Measurements from ENCODE around the gene RAB4B.
"Not testable (repeated sequence)": the region's sequence is repeated elsewhere in the genome, so short reads cannot be mapped to it uniquely, and the experiment has no call there.

Gene RAB4B

DNA sequence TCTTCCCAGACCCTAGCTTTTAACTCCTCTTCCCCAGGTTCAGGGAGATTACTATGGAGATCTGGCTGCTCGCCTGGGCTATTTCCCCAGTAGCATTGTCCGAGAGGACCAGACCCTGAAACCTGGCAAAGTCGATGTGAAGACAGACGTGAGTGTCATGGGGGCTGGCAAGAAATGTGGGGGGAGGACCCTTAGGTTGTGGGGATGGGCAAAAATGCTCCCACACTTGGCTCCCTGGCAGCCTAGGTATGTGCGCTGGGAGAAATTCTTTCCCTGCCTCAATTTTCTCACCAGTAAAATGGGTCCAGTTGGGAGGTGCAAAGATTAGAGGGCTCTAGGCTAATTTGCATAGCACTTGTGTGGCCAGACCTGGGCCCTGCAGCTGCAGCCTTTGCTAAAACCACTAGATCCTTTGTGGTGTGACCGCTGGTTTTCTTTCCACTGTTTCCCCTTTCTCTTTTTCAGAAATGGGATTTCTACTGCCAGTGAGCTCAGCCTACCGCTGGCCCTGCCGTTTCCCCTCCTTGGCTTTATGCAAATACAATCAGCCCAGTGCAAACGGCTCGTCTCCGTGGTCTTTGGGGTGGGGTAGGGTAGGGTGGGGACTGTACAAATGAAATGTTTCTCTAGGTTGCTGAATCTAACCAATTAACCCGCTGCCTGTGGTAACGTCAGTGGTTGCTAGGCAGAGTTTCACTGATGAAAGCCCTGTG, 959 bp upstream of the RAB4B start:
- peak; percentile 79 to 92 (median 89) for DNase-seq (ENCODE audit: low read depth in 2 of 3, low spot score in 1 of 3)

DNA sequence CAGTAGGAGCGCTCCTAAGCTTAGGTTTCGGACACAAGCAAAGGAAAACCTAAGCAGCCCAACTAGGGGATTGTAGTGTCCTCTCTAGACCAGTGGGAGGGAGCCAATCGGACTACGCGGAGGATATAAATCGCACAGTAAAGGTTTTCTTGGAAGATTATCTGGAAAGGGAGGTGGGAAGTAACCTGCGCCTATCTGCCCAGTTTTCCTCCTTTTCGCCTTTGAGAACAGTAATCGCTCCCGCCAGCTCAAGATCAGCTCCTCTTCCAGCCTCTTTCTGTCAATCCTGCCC, 456 bp upstream of the RAB4B start:
- DNase-seq (ENCODE audit: low read depth in 2 of 3, low spot score in 1 of 3) = no peak

DNA sequence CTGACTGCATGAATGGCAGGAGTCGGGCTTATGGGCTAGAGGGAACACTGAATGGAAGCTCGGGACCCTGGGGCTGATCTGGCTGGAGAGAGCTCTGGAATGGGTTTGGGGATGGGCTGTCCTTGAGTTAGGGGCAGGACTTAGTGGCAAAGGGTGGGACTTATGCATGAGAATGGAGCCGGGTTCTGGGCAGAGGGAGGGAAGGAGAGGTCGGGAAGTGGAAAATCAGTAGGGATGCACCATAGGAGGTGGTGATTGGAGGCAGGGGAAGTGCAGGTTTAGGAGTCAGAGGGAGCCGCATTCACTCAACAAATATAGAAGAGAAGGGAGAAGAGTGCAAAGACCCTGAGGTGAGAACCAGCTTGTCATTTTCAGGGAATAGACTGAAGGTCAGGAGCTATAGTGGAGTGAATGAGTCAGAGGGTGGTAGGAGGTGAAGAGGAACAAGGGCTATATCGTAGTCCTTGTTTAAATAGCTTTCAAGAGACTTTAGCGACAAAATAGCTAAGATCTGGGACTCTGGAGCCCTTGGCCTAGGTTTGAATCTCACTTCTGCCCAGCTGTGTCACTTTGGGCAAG, 748 bp downstream of the RAB4B start:
- no peak for DNase-seq (ENCODE audit: low read depth in 2 of 3, low spot score in 1 of 3)

DNA sequence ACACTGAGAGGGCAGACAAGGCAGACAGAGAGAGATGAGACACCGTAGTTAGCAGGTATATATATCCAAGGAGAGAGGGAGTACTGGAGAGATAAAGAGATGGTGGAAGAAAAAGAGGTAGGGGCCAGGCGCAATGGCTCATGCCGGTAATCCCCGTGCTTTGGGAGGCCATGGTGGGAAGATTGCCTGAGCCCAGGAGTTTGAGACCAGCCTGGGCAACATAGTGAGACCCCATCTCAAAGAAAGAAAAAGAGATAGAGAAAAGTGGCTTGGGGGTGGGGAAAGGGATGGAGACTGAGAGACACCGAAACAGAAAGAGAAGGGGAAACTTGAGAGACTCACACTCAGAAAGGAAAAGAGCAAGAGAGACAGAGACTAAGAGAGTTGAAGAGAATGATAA, 2.5 kb downstream of the RAB4B start:
- no peak for DNase-seq (ENCODE audit: low read depth in 2 of 3, low spot score in 1 of 3)

DNA sequence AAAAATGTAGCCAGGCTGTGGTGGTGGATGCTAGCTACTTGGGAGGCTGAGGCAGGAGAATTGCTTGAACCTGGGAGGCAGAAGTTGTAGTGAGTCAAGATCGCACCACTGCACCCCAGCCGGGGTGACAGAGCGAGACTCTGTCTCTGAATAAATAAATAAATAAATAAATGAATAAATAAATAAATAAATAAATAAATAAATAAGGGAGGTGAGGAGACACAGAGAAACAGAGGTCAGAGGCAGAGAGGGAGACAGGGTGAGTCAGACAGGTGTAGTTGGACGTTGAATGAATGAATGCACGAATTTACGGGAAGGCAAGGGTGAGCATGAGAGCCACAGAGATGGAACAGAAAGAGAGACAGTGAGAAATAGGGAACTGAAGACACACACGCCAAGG, 3.1 kb downstream of the RAB4B start:
- DNase-seq (ENCODE audit: low read depth in 2 of 3, low spot score in 1 of 3) = no peak

DNA sequence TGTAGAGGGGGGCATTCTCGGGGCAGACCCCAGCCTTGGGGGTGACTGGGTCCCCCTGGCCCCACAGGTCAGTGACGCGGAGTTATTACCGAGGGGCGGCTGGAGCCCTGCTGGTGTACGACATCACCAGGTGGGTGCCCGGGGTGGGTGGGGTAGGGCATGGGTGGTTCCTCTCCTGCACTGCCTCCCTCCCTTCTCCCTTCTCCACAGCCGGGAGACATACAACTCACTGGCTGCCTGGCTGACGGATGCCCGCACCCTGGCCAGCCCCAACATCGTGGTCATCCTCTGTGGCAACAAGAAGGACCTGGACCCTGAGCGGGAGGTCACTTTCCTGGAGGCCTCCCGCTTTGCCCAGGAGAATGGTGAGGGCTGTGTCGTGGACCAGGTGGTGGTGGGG, 5.7 kb downstream of the RAB4B start:
- DNase-seq (ENCODE audit: low read depth in 2 of 3, low spot score in 1 of 3) = no peak

DNA sequence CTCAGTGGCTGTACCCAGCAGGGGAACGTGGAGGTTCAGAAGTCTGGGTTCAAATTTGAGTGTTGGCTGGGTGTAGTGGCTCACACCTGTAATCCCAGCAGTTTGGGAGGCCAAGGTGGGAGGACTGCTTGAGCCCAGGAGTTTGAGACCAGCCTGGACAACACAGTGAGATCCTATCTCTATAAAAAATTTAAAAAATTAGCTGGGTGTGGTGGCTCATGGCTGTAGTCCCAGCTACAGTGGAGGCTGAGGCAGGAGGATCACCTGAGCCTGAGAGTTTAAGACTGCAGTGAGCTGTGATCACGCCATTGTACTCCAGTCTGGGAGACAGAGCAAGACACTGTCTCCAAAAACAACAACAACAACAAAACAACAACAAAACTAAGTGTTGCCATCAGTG, 6.1 kb downstream of the RAB4B start:
- DNase-seq (ENCODE audit: low read depth in 2 of 3, low spot score in 1 of 3) = not testable (repeated sequence)

DNA sequence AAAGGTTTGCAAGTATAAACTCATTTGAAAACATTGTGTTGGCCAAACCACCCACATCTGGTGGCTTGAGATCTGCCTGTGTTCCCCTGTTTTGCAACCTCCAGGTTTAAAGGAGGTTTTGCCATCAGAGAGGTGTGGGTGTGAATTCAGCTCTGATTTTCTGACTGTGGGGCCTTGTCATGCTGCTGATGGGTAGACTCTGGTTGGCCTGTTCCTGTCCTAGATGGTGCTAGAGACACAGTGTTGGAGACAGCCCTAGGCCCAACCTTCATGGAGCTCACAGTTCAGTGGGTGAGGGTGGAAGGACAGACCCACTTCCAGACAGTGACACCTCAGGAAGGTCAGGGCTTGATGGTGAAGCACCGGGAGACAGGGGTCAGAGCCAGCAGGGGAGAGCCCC, 7.5 kb downstream of the RAB4B start:
- DNase-seq (ENCODE audit: low read depth in 2 of 3, low spot score in 1 of 3) = no peak

DNA sequence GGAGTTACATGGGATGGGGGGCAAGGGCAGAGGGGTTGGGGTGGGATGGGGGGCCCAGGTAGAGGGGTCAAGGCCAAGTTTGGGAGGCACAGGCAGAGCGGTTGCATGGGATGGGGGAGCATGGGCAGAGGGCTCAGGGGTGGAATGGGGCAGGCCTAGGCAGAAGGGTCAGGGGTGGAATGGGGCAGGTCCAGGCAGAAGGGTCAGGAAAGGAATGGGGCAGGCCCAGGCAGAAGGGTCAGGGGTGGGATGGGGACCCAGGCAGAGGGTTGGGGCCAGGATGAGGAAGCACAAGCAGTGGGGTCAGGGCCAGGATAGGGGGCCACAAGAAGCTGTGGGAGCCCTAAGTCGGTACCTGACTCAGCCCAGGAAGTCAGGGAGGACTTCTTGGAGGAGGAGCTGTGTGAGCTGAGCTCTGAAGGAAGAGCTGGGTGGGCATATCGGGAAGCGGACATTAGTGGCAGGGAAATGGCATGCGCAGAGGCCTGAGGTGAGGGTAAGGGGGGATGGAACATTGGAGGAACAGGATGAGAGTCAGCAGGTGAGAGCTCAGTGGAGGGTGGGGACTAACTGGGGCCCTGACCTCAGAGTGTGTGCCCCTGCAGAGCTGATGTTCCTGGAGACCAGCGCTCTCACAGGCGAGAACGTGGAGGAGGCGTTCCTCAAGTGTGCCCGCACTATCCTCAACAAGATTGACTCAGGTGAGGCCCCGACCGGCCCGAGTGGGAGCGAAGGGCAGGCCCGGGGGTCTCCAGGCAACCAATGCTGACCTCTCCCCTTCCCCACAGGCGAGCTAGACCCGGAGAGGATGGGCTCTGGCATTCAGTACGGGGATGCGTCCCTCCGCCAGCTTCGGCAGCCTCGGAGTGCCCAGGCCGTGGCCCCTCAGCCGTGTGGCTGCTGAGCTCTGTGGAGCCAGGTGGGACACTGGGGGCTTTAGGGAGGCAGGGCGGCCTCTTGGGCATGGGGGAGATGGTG, 8.3 kb downstream of the RAB4B start:
- DNase-seq (ENCODE audit: low read depth in 2 of 3, low spot score in 1 of 3) = no peak

DNA sequence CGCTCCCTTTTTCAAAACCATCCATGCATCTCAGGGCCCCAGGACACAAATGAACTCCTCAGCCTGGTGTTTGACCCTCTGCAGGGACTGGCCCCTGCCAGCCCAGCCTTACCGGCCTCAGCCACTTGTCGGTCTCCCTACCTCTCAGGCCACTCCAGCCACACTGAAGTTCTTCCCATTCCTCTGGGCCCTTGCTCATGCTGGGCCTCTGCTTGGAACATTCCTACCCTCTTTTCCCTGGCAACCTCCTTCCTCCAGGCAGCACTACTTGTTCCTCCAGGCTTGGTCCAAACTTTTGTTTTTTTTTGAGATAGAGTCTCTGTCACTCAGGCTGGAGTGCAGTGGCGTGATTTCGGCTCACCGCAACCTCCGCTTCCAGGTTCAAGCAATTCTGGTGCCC, 13.3 kb downstream of the RAB4B start:
- no peak for DNase-seq (ENCODE audit: low read depth in 2 of 3, low spot score in 1 of 3)

DNA sequence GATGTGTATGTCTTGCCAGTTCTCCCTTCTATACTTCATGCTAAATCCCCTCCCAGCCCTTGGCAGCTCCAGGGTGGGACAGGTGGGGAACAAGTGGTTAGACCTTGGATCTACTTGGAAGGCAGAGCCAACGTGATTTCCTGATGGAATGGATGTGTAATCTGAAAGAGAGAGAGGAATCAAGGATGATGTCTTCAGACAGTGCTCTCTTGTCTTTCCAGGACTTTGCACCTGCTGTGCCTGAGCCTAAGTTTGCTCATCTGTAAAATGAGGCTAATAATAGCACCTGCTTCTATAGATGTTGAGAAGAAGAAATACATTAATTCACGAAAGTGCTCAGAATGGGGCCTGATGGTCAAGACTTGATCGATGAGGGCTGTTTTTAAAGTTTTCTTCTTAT, 13.9 kb downstream of the RAB4B start:
- no peak for DNase-seq (ENCODE audit: low read depth in 2 of 3, low spot score in 1 of 3)

DNA sequence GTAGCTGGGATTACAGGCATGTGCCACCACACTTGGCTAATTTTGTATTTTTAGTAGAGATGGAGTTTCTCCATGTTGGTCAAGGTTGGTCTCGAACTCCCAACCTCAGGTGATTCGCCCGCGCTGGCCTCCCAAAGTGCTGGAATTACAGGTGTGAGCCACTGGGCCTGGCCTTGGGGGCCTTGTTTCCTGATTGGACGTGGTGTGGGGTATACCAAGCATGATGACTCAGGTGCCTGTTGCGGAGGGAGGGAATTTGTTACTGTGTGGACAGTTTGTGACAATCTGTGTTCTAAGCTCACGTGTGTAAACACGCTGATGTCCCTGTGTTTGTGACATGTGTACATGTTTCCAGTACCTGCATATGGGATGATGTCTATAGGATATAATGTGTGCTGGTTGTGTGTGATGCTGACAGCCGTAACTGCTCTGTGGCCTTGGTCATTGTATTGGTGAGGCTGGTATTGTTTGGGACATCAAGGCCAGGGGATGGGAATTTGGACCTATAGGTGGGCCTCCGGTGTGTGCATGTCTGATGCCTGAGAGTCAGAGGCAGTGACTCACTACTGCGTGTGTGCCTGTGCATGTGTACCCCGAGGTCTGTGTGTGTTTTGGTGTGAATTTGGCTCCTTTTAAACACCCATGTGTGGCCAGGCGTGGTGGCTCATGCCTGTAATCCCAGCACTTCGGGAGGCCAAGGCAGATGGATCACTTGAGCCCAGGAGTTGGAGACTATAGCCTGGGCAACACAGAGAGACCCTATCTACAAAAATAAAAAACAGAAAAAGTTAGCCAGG, 19.3 kb downstream of the RAB4B start:
- DNase-seq (ENCODE audit: low read depth in 2 of 3, low spot score in 1 of 3) = no peak

DNA sequence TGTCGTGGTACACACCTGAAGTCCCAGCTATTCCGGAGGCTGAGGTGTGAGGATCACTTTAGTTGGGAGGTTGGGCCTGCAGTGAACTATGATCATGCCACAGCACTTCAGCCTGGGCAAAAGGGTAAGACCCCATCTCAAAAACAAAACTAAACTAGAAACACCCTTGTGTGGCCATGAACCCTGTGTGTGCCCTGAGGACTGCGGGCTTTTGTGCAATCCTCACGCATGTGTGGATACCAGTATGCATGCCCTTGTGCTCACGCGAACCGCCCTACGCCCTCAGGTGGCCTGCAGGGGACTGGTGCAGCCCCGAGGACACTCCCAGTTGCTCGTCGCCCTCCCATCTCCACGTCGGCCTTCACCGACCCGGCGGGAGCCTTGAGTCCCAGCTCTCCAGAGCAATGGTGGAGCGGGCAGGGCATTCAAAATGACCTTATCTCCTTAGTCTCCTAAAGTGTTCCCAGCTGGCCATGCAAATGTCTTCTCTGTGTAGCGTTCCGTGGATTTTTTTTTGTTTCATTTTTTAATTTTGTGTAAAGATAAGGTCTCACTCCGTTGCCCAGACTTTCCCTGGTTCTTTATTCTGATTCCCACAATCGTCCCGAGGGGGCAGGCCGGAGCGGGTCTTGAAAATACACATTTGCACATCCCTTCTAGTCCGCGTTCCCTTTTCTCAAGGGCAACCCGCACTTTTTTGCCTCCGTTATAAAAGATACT, 20.1 kb downstream of the RAB4B start:
- peak; percentile 35 to 58 (median 51) for DNase-seq (ENCODE audit: low read depth in 2 of 3, low spot score in 1 of 3)

DNA sequence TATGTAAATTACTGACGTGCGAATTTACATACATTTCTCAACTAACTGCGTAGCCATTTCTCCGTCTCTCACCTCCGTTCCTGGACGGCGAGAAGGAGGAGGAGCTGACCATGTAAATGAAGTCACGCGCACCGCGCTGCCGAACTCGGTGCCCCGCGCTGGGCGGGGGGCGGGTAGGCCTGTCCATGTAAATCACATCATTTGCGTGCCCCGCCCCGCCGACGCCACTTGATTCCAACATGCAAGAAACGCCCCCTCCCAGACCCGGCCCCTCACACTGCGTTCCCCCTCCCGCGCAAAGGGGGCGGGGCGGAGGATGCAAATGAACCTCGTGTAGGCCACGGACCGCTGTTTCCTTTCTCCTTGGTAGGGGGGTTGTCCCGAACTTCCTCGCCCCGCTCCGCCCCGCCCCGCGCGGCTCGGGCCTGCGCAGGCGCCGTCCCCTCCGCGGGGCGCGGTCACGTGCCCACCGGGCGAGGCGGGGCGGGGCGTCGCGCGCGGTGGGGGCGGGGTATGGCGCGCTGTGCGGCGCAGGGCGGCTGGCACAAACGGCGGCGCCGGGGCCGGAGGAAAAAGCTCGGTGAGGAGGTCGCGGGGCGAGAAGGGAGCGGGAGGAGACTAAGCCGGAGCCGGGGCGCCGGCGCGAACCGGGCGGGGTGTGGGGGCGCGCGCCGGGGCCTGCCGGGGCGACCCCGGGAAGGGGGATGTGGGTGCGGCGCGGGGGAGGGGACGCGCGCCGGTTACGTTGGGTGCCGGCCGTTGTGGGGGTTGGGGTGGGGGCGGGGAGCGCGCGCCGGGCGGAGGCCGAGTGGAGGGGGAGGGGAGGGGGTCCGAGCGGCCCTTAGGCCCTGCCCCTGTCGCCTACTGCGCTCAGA, 20.9 kb downstream of the RAB4B start, which contains the start of gene EGLN2:
EGLN2 (plus strand) TSS at position 509 of the 875 bp plus-strand sequence. CDS start 1,382 bp downstream, outside the sequence.
- DNase-seq (ENCODE audit: low read depth in 2 of 3, low spot score in 1 of 3) = peak; percentile 100

DNA sequence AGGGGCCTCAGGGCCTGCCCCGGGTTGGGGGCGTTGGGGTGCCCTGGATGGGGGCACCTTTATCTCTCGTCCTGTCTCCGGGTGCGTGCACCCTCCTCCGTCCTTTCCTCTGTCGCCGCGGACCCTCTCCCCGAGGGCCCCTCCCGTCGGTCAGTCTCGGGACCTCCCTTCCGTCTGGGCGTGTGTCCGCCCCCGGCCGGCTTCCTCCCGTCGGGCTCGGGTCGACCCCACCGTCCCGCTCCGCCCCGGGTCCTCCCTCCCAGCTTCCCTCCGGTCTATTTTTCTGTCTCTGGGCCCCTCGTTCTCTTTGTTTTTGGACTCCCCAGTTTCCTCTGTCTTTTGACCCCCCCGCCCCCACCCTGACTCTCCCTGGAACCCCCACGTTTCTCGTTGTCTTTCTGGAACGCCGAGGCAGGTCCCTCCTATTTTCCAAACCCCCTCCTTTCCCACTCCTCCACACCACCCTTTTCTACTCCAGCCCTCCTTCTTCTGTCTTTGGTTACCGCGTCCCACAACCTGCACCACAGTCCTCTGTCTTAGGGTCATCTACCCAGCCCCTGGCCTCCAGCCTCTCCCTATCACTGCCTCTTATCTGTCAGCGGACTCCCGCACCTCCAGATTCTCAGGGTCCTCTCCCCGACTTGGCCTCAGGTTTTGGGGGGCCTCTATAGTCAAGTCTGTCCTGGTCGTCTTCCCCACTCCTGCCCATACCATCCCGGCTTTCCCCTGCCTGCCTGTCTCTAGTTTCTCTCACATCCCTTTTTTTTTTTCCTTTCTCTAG, 21.7 kb downstream of the RAB4B start:
- no peak for DNase-seq (ENCODE audit: low read depth in 2 of 3, low spot score in 1 of 3)

DNA sequence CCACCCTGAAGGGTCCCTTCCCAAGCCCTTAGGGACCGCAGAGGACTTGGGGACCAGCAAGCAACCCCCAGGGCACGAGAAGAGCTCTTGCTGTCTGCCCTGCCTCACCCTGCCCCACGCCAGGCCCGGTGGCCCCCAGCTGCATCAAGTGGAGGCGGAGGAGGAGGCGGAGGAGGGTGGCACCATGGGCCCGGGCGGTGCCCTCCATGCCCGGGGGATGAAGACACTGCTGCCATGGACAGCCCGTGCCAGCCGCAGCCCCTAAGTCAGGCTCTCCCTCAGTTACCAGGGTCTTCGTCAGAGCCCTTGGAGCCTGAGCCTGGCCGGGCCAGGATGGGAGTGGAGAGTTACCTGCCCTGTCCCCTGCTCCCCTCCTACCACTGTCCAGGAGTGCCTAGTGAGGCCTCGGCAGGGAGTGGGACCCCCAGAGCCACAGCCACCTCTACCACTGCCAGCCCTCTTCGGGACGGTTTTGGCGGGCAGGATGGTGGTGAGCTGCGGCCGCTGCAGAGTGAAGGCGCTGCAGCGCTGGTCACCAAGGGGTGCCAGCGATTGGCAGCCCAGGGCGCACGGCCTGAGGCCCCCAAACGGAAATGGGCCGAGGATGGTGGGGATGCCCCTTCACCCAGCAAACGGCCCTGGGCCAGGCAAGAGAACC, 22.4 kb downstream of the RAB4B start:
- no peak for DNase-seq (ENCODE audit: low read depth in 2 of 3, low spot score in 1 of 3)

DNA sequence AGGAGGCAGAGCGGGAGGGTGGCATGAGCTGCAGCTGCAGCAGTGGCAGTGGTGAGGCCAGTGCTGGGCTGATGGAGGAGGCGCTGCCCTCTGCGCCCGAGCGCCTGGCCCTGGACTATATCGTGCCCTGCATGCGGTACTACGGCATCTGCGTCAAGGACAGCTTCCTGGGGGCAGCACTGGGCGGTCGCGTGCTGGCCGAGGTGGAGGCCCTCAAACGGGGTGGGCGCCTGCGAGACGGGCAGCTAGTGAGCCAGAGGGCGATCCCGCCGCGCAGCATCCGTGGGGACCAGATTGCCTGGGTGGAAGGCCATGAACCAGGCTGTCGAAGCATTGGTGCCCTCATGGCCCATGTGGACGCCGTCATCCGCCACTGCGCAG, 22.9 kb downstream of the RAB4B start:
- no peak for DNase-seq (ENCODE audit: low read depth in 2 of 3, low spot score in 1 of 3)

All from stimulated activated CD4-positive, alpha-beta T cell treated with anti-CD3 and anti-CD28 coated beads, Interleukin-12 subunit alpha, Interleukin-12 subunit beta, amount 100 ng/mL, for 48 hours (primary cell).